Astrocyte of the cerebellum (primary cell): Measurements from ENCODE around the gene CXorf51A.
"Not testable (repeated sequence)": the region's sequence is repeated elsewhere in the genome, so short reads cannot be mapped to it uniquely, and the experiment has no call there.

Experiments used
- DNase-seq: peaks from one replicate; pipeline ENCODE4 v3.0.0-alpha.2; 2011; ENCODE audit warnings: low read depth
- H3K4me3 ChIP-seq: 2 replicates; pipeline ENCODE4 v1.5.1; 2011; ENCODE audit warnings: mild to moderate bottlenecking, low read depth, low read length, moderate library complexity
- CTCF ChIP-seq: IDR thresholded peaks from 2 replicates; pipeline ENCODE4 v1.5.1; 2012; ENCODE audit warnings: low read length, low read depth, moderate library complexity, mild to moderate bottlenecking; ENCODE audit errors: missing control alignments
- in situ Hi-C: cut with HindIII; loops from 2 replicates; pipeline ENCODE4 v1.10.0; 2017; ENCODE audit warnings: low sequenced_read_pairs

The CXorf51A gene

GRCh38 chrX:146814644-146815043 is at the start of gene CXorf51A:
Gene CXorf51A, minus strand, starts transcription at chrX:146814744. Its CDS starts 21 bp downstream, at chrX:146814723.
- H3K4me3 ChIP-seq, in situ Hi-C loops, DNase-seq: not testable (repeated sequence)

- no peak overlapping the region for H3K4me3 ChIP-seq
- TF ChIP-seq CTCF, result no peak
- in situ Hi-C loops, result no loop called here
- no peak for DNase-seq
Measured at GRCh38 chrX:146863566-146863965, 49.0 kb upstream of the CXorf51A start.

- no peak for TF ChIP-seq CTCF
- DNase-seq, result no peak
- in situ Hi-C loops, result no loop called here
- H3K4me3 ChIP-seq, result no peak overlapping the region
Measured at GRCh38 chrX:146854281-146854680, 39.7 kb upstream of the CXorf51A start.

GRCh38 chrX:146831994-146832393 is 17.4 kb upstream of the CXorf51A start:
- no peak for TF ChIP-seq CTCF
- no peak for DNase-seq
- no peak overlapping the region for H3K4me3 ChIP-seq
- in situ Hi-C loops, result no loop called here

GRCh38 chrX:146809471-146809870 is 5.1 kb downstream of the CXorf51A start, which contains the start of gene CXorf51B:
Gene CXorf51B, plus strand, starts transcription at chrX:146809771. Its CDS starts 21 bp downstream, at chrX:146809792.
- in situ Hi-C loops, H3K4me3 ChIP-seq, DNase-seq: not testable (repeated sequence)
